HG03108 (cell line): ENCODE measurements around the gene TMEM18.
A peak's percentile ranks its signal among the peaks of the same experiment; 100 is the strongest.
"Not testable (repeated sequence)": the region's sequence is repeated elsewhere in the genome, so short reads cannot be mapped to it uniquely, and the experiment has no call there.

Experiments
- ATAC-seq: cut with Tn5 transposase; IDR thresholded peaks from one replicate; pipeline ENCODE4 v1.9.1; 2021; ENCODE audit warnings: moderate library complexity; ENCODE audit not compliant: unreplicated experiment

The TMEM18 gene

DNA sequence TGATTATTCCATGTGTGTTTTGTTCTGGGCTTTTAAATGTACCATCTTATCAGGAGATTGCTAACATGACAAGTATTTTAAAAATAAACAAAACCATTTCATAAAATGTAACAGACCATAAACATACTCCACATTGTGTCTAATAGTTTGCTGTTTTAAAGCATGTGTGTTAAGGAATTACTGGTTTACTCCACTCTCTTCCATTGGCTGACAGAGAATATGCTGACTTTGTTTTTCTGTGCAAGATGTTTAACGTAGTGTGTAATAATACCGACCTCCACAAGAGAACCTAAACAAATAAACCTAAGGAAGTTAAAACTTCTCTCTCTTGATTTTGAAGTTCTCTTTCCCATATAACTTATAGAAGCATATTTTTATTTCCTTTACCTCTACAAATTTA, 17.0 kb upstream of the TMEM18 start:
- no peak for ATAC-seq

DNA sequence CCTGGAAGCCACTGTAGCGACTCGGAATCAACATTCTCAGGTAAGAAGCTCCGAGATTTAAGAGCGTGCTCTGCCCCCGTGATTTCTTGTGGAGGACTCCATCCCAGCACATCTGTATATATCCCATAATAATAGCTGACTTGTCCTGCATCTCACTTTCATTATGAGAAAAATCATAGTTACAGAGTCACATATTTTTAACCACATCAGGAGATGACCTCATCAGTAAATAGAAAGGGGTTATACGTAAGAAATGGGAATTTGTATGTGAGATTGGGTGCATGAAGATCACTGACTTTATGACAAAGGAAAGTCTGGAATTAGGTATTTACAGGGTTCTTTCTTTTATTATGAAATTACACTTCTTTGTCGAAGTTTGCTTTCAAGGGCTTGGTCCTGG, 16.4 kb upstream of the TMEM18 start:
- ATAC-seq: no peak

DNA sequence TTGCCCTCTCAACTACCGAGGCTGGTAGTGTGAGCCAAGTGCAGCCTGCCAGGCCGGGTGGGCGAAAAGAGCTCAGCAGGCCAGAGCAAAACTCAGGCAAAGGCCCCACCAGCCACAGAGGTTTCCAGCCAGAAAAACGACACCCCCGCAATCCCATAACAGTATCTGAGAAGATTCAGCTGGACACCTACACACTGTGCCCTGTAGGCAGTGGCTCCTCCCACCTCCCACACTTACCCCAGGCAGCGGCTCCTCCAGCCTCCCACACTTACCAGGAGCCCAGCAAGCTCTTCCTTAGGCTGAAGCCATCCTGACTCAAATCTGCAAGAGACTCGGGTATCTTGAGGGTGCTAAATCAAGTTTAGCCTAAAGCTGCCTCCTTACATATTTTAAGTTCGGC, 15.6 kb upstream of the TMEM18 start:
- ATAC-seq: no peak

DNA sequence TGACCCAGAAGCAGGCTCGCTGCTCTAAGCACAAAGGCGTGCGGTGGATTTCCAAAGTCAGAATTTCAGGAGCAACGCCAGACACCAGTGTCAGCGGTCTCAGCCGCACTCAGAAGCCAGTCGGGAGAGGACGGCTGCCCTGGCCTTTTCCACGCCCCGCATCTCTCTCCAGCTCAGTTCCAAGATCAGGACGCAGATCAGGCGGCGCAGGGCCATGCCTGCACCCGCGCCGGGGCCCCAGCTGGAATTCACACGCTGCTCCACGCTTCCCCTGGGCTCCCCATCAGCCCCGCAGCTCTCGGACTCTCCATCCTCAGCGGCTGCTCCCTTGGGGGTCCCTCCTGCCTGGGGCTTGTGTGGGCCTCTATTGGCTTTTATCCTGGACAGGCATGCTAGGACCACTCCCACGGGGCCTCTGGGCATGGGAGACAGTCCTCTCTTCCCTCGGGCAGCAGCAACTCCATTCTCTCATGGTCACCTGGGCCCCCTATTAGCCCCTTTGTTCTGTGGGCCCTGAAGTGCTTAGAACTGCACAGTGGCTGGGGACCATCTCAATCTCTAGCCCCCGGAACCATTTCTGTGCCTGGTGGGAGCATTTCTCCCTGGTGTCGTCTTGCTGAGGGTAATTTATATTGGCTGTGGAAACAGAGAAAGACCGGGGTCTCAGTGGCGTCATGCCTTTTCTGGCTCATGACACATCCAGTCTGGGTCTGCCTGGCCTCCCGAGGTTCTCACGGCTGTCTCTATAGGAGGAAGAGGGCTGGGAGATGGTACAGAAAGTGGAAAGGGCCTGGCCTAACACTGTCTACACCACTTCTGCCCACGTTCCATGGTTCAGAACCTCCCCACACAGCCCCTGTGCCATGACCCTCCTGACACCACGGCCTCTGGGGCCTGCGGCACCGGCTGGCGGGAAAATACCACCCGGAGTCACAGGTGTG, 14.9 kb upstream of the TMEM18 start:
- no peak for ATAC-seq

DNA sequence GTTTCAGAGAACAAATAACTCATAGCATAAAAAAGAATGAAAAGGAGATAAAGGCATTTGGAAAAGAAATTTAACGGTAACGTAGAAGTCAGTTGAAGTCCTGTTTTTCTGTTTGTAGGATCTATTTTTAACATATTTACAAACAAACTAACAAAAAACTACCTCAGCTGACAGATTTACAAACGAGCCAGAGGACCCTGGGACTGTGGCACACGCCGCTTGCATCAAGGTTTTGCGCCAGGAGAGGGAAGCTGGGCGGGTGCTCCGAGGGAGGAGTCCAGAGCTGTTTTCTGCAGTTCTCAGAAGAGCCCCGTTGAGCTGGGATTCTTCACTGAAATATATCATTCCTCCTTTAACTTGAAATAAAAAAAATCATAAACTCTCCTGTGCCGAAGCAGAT, 13.6 kb upstream of the TMEM18 start:
- no peak for ATAC-seq

DNA sequence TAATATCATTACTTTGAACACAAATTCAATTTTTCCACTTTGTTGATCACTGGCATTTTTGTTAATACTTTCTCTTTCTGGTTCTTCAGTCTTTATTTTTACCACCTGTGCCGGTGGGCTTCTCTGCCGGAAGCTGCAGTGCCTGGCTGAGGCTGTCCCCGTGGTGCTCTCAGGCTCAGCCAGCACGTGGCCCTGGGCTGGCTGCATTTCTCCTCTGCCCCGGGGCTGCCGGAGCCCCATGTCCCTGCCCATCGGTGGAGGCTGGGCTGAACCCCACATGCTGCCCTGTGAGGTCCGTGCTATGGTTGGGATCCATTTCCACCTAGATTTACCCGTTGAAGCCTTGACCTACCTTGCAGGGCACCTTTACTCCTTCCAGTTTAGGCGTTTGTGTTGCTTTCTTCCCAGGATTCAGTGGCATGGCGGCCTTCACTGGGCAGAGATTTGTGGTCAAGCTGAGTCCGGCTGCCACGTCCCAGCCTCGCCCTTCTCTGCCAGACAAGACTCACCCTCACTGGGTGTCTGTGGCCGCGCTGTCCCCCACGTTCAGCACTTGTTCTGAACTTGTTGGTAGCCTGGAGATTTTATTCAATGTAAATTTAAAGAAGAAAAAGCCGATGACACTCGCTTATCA, 12.8 kb upstream of the TMEM18 start:
- ATAC-seq: no peak

DNA sequence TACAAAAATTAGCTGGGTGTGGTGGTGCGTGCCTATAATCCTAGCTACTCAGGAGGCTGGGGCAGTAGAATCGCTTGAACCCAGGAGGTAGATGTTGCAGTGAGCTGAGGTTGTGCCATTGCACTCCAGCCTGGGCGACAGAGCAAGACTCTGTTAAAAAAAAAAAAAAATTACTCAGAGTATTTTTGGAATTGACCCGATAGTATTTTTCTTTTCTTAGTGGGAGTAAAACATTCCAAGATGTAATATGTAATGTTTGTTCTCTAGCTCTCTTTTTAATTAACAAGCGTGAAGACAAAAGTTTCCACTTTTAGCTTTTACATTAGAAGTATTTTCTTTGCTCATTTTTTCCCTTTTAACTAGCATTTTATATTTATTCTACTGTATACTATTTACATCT, 12.0 kb upstream of the TMEM18 start:
- ATAC-seq: no peak

DNA sequence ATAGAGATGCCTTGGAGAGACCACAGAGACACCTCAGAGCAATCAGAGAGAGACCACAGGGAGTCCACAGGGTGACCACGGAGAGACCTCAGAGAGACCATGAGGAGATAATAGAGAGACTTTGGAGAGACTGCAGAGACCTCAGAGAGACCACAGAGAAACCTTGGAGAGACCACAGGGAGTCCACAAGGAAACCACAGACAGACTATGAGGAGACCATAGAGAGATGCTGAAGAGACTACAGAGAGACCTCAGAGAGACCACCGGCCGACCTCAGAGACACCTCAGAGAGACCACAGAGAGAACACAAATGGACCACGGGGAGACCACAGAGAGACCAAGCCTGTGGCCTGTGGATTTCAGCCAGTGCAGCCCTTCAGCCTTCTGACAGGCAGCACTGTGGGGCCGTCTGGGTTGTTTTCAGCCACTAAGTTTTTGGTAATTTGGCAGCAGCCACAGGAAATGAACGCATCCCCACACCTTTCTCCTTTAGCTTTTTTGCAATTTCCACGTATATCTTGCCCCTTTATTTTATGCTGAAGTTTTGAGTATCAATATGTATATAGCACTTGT, 11.4 kb upstream of the TMEM18 start:
- no peak for ATAC-seq

DNA sequence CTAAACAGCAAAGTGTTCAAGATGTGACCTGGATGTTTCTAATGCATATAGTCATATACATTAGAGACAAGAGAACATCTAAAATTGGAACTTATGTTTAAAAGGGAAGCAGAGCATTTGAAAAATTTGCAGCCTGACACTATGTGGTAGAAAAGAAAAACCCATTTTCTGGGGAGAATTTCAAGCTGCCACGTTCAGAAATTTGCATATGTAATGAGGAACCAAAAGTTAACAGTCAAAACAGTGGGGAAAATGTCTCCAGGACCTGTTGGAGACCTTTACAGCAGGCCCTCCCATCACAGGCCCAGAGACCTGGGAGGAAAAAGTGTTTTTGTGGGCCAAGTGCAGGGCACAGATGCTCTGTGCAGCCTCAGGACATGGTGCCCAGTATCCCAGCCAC, 8.2 kb upstream of the TMEM18 start:
- no peak for ATAC-seq

DNA sequence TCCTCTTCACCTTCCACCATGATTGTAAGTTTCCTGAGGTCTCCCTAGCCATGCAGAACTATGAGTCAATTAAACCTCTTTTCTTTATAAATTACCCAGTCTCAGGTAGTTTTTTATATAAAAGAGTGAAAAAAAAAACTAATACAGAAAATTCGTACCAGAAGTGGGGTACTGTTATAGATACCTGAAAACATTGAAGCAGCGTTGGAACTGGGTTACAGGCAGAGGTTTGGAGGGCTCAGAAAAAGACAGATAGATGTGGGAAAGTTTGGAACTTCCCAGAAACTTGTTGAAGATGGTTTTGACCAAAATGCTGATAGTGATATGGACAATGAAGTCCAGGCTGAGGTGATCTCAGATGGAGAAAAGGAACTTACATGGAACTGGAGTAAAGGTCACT, 7.7 kb upstream of the TMEM18 start:
- not testable (repeated sequence) for ATAC-seq

DNA sequence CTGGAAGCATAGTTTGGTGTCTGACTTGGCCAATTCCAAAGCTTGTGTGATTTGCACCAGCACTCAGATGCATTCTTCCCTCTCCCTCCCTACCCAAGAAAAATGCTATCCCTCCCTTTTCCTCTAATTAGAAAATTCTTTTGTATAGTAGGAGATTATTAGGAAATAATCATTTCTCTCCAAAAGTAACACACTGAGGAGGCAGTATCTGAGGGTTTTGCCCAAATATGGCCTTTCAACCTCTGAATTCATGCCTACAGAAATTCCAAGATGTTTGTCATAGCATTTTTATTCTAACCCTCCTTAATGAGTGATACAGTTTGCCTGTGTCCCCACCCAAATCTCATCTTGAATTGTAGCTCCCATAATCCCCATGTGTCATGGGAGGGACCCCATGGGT, 5.0 kb upstream of the TMEM18 start:
- ATAC-seq: no peak

DNA sequence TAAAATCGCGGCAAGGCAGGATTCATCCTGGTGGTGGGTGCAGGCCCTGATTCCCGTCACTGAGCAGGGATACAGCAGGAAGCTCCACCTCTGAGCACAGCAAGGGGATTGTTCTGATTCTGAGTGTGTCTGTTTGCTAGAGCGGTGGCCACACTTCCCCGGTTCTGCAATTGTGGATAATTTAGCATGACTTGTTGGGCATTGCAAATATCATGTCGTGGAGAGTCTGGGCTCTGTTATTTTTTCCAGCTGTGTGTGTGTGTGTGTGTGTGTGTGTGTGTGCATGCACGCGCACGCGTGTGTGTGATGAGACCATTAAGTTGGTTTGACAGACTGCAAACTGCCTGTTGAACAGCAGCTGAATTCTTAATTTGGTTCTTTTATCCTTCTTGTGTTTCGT, 4.1 kb upstream of the TMEM18 start:
- no peak for ATAC-seq

DNA sequence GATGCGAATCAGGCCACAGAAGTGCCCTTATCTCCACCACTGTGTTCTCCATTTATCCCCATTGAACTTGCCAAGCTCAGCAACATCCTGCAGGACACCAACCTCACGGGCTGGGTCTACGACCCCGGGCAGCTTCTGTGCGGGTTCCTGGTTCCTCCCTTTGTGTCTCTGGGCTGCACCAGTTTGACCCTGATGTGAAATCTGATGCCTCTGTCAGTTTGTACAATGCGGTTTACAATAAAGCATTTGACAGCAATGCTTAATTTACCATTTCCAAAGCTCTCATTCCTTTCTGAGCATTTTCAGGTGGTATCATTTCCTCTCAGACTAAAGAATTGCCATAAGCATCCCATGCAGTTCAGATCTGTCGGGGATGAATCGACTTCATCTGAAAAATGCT, 3.3 kb upstream of the TMEM18 start:
- no peak for ATAC-seq

DNA sequence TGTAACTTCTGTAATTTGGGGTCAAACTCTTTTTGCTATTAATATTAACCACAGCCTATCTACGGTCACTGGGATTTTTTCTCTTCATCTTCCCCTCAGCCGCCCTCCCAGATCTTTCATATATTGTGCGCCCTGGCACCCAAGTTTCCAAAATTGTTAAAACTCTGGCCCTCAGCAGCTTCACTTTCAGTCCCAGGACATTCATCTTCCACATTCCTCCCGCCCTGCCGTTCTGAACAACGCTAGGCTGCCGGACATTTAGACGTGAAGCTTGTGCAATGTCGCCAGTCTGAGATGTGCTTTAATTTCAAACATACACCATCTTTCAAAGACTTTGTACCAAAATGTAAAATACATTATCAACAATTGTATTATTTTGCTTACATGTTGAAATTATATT, 1.8 kb upstream of the TMEM18 start:
- ATAC-seq: no peak

DNA sequence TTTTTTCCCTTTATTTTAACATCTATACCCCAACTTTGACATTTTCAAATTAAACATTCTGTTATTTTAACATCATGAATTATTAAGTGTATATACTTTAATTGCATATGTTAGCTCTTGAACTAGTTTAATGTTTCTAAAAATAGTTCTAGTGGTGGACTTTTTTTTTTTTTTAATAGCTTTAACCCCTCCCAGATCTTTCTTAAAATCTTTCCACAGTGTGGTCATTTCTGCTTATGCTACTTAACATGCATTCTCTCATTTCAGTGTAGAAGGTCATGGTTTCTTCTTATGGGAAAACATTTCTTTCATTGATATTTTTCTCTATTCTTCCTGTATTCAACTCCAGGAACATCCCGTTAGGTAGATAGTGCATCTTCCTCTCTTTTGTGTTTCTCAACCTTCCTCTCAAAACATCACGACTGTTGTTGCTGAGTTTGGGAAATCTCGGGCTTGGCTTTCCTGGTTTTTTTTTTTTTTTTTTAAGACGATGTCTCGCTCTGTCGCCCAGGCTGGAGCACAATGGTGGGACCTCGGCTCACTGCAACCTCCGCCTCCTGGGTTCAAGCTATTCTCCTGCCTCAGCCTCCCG, 849 bp upstream of the TMEM18 start:
- ATAC-seq: no peak

DNA sequence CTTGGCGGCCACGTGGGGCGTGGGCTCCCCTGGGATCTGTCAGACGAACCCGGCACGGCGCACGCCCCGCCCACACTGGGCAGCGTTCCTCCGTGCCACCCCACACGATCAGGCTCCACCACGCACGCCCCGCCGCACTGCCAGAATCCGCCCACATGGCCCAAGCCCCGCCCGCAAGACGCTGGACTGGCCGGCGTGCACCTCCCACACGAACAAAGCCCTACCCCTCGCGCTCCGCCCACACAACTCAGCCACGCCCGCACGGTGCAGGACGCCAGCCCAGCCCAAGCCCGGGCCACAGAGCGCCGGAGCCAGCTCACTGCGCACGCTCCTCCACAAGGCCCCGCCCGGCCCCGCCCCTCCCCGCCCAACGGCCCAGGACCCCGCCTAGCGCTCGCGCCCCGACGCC, 555 bp downstream of the TMEM18 start:
- ATAC-seq: peak; percentile 86

DNA sequence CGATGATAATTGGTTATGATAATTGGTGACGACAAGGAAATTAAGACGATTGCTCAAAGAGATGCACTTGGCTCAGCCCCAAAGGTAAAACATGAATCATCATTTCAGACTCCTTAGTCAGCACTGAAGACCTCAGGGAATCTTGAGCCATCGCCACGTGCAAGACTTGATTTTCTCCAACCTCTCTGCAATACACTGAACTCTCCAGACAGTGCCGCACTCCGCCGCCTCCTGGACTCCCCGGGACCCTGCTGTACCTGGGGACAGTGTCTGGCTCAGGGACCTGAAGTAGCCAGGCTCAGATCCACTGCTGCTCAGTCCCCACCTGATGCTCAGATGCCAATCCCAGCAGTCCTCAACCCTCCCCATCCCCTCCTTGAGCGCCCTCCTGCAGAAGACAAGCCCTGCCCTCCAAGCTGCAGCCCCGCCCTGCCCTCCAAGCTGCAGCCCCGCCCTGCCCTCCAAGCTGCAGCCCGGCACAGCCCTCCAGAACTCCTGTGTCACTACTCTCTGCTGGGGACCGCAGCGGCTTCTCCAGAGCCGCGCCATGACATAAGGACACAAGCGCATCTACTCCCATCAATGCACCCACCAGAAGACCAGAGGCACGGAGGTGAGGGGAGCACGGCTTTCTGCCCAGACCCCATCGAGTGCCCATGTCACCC, 1.1 kb downstream of the TMEM18 start:
- peak; percentile 11 for ATAC-seq

DNA sequence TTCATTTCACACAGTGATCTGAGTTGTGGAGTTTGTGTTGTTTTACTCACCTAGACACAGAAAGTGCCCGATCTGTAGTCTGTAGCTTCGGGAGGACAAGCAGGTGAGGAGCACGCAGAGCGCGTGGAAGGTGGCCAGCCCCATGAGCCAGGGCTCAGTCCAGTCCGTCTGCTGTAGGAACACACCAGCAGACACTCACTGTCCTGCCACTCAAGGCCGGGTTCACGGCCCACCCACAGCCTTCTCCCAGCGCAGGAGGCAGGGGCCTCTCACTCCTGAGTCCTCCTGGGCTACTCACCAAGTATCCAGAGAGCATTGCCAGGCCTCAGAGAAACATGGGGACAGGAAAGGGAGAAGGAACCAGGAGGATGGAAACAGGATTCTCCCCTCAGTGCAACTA, 1.7 kb downstream of the TMEM18 start:
- ATAC-seq: no peak

DNA sequence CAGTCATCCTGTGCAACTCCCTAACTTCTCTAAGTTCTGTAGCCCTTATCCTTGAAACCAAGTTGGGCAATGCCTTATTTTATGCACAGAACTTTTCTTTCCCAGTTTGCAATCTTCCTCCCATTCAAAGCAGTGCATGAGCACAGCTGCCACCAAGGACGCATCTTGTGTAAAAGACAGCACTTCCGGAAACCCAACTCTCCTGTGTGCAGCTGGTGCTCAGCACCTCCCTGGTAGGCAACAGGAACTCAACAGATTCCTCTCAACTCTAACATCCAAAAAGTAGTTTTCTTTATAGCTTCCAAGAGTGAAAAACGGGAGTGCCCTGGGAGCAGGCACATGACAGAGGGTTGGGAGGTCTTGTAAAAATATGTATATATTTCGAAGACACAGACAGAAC, 2.2 kb downstream of the TMEM18 start:
- ATAC-seq: no peak

DNA sequence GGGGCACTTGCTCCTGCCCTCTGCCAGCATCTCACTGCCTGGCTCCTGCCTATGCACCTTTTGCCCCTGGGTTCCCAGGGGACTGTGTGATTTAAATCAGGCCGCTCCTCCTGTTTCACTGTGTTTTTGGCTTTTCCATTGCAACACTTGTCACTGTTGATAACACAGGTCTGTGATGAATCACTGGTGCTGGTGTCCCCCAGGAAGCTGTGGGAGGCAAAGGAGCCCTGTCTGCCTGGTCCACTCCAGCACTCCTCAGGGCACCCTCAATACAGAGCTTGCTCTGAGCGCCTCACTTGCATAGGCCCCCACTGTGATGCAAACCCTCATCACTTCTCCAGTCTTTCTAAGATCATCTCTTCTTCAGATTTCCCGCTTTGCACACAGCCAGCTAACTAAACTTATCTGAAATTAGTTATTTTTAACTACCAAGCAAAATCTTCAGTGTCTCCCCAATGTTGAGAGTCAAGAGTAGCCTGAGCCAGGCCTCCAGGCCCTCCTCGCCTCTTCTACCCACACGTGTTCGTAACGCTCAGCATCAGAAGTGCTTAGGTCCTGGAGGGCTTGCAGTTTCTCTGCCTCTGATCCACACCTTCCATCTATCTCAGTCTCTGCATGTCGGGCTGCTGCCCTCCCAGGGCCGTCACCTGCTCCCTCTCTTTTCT, 2.8 kb downstream of the TMEM18 start:
- no peak for ATAC-seq
